Measurements from ENCODE around the gene RWDD4. TPM values are rescaled to one million over a fixed set of nuclear protein-coding genes. Genes with fewer than 3 reads are reported as not detected.

The RWDD4 gene
- total and polyA plus RNA-seq, 9 of the 15 experiments (the other 6 are each of a cell fraction or from before 2014, with no cell fraction given) = 8.4 to 32.5 (median 24.2) TPM

DNA sequence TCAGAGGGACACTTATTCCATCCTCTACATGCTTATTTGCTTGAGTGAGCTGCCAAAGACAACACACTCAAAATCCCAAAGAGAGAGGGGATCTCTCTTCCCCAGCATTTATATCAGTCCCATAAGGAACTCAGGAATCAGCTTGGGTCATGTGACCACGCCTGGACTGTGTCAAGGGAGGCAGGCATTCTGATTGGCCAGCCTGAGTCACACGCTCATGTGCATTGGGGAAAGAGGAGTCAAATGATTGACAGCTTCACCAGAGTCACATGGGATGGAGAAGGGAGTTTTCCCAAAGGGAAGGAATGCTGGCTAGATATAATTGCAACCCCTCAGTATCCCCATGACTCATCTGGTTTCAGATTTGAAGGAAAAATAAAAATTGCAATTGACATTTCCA, 49.0 kb downstream of the RWDD4 start (continued):
- TF ChIP-seq, protein P1, sequence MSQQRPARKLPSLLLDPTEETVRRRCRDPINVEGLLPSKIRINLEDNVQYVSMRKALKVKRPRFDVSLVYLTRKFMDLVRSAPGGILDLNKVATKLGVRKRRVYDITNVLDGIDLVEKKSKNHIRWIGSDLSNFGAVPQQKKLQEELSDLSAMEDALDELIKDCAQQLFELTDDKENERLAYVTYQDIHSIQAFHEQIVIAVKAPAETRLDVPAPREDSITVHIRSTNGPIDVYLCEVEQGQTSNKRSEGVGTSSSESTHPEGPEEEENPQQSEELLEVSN (IDR thresholded peaks at IDR 0.05; ENCODE audit: borderline replicate concordance in 1 of 2, extremely low read depth in 1 of 2, insufficient read depth in 1 of 2, insufficient read length in 1 of 2, low read depth in 1 of 2, low read length in 1 of 2, poor library complexity in 1 of 2, severe bottlenecking in 1 of 2) = peak in 1 of 2 experiments; percentile 56
- TF ChIP-seq CBFA2T2 (conservative IDR thresholded peaks at IDR 0.05) = peak; percentile 59
- TF ChIP-seq, protein P2, sequence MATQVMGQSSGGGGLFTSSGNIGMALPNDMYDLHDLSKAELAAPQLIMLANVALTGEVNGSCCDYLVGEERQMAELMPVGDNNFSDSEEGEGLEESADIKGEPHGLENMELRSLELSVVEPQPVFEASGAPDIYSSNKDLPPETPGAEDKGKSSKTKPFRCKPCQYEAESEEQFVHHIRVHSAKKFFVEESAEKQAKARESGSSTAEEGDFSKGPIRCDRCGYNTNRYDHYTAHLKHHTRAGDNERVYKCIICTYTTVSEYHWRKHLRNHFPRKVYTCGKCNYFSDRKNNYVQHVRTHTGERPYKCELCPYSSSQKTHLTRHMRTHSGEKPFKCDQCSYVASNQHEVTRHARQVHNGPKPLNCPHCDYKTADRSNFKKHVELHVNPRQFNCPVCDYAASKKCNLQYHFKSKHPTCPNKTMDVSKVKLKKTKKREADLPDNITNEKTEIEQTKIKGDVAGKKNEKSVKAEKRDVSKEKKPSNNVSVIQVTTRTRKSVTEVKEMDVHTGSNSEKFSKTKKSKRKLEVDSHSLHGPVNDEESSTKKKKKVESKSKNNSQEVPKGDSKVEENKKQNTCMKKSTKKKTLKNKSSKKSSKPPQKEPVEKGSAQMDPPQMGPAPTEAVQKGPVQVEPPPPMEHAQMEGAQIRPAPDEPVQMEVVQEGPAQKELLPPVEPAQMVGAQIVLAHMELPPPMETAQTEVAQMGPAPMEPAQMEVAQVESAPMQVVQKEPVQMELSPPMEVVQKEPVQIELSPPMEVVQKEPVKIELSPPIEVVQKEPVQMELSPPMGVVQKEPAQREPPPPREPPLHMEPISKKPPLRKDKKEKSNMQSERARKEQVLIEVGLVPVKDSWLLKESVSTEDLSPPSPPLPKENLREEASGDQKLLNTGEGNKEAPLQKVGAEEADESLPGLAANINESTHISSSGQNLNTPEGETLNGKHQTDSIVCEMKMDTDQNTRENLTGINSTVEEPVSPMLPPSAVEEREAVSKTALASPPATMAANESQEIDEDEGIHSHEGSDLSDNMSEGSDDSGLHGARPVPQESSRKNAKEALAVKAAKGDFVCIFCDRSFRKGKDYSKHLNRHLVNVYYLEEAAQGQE (IDR thresholded peaks at IDR 0.05; ENCODE audit: borderline replicate concordance) = peak; percentile 41; the same call in 1 of the 2 replicates
- TF ChIP-seq, protein P2 (CRISPR knock-in tag; IDR thresholded peaks at IDR 0.05; ENCODE audit: low read depth) = no peak
- TF ChIP-seq, protein P3, sequence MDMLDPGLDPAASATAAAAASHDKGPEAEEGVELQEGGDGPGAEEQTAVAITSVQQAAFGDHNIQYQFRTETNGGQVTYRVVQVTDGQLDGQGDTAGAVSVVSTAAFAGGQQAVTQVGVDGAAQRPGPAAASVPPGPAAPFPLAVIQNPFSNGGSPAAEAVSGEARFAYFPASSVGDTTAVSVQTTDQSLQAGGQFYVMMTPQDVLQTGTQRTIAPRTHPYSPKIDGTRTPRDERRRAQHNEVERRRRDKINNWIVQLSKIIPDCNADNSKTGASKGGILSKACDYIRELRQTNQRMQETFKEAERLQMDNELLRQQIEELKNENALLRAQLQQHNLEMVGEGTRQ (CRISPR knock-in tag; IDR thresholded peaks at IDR 0.05) = peak; percentile 94
- TF ChIP-seq TOE1 (IDR thresholded peaks at IDR 0.05; ENCODE audit: borderline replicate concordance) = peak; percentile 85
- no peak for TF ChIP-seq TOE1 (CRISPR knock-in tag; IDR thresholded peaks at IDR 0.05; ENCODE audit: borderline replicate concordance, low read depth)
- TF ChIP-seq RBBP5 (IDR thresholded peaks at IDR 0.05; ENCODE audit: borderline replicate concordance, insufficient read depth, low read length, poor library complexity, severe bottlenecking) = no peak
- TF ChIP-seq, protein P4, sequence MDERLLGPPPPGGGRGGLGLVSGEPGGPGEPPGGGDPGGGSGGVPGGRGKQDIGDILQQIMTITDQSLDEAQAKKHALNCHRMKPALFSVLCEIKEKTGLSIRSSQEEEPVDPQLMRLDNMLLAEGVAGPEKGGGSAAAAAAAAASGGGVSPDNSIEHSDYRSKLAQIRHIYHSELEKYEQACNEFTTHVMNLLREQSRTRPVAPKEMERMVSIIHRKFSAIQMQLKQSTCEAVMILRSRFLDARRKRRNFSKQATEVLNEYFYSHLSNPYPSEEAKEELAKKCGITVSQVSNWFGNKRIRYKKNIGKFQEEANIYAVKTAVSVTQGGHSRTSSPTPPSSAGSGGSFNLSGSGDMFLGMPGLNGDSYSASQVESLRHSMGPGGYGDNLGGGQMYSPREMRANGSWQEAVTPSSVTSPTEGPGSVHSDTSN (CRISPR knock-in tag; IDR thresholded peaks at IDR 0.05; ENCODE audit: low read depth) = peak; percentile 36
- TF ChIP-seq, protein P4 (tag; conservative IDR thresholded peaks at IDR 0.05; ENCODE audit: low read depth) = peak; percentile 87
- TF ChIP-seq, protein P5, sequence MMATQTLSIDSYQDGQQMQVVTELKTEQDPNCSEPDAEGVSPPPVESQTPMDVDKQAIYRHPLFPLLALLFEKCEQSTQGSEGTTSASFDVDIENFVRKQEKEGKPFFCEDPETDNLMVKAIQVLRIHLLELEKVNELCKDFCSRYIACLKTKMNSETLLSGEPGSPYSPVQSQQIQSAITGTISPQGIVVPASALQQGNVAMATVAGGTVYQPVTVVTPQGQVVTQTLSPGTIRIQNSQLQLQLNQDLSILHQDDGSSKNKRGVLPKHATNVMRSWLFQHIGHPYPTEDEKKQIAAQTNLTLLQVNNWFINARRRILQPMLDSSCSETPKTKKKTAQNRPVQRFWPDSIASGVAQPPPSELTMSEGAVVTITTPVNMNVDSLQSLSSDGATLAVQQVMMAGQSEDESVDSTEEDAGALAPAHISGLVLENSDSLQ (IDR thresholded peaks at IDR 0.05) = peak; percentile 97
- peak; percentile 58 for TF ChIP-seq MEIS2 (IDR thresholded peaks at IDR 0.05; ENCODE audit: partially characterized antibody)
